Keratinocyte (primary cell): Measurements from ENCODE around the gene ABL1. TPM values are rescaled to one million over a fixed set of nuclear protein-coding genes. Genes with fewer than 3 reads are reported as not detected.
"Not testable (repeated sequence)": the region's sequence is repeated elsewhere in the genome, so short reads cannot be mapped to it uniquely, and the experiment has no call there.

Experiments used
- DNase-seq: peaks from one replicate; pipeline ENCODE4 v3.0.0-alpha.2; 2011; ENCODE audit warnings: low read depth, missing footprints, low spot score
- FAIRE-seq: peaks from 2 replicates; lab custom pipeline; 2011; peaks lifted over from hg19 to GRCh38; lab: Jason Lieb, UNC
- H2AFZ ChIP-seq: 2 replicates; pipeline ENCODE4 v1.6.0; 2012; ENCODE audit warnings: low read length, control low read depth, inconsistent platforms; ENCODE audit not compliant: control insufficient read depth
- H3K27ac ChIP-seq: 2 replicates; pipeline ENCODE4 v1.5.1; 2011; ENCODE audit warnings: low read length; ENCODE audit not compliant: control insufficient read depth, insufficient read depth
- H3K27me3 ChIP-seq: 3 replicates; pipeline ENCODE4 v1.6.0; 2011; ENCODE audit warnings: low read length; ENCODE audit not compliant: control insufficient read depth, insufficient read depth; ENCODE audit errors: extremely low read depth
- H3K36me3 ChIP-seq, 2 experiments: 2 replicates in 1 of 2; 3 replicates in 1 of 2; pipeline ENCODE4 v1.5.1; 2011; ENCODE audit warnings: low read length in 2 of 2, mild to moderate bottlenecking in 1 of 2; ENCODE audit not compliant: control insufficient read depth in 2 of 2, insufficient read depth in 2 of 2; ENCODE audit errors: extremely low read depth in 1 of 2
- H3K4me1 ChIP-seq: 3 replicates; pipeline ENCODE4 v1.5.1; 2011; ENCODE audit warnings: low read length; ENCODE audit not compliant: control insufficient read depth, insufficient read depth; ENCODE audit errors: extremely low read depth
- H3K4me2 ChIP-seq: 3 replicates; pipeline ENCODE4 v1.6.0; 2011; ENCODE audit warnings: low read depth, low read length; ENCODE audit not compliant: control insufficient read depth, insufficient read depth; ENCODE audit errors: extremely low read depth
- H3K4me3 ChIP-seq, 3 experiments: fragments of 200-600 bp in 1 of 3; sonication (generic) in 1 of 3; 2 replicates in 2 of 3; 3 replicates in 1 of 3; pipeline ENCODE4 v1.5.1; 2011 to 2016; ENCODE audit warnings: low read length in 3 of 3, mild to moderate bottlenecking in 3 of 3, control low read depth in 2 of 3, inconsistent platforms in 1 of 3, low read depth in 1 of 3, mixed read lengths in 1 of 3, mixed run types in 1 of 3, moderate library complexity in 1 of 3; ENCODE audit not compliant: control insufficient read depth in 2 of 3, insufficient read depth in 2 of 3; ENCODE audit errors: extremely low read depth in 1 of 3
- H3K79me2 ChIP-seq: 2 replicates; pipeline ENCODE4 v1.6.0; 2012; ENCODE audit warnings: low read length; ENCODE audit not compliant: control insufficient read depth, insufficient read depth
- H3K9ac ChIP-seq: 3 replicates; pipeline ENCODE4 v1.6.0; 2011; ENCODE audit warnings: low read length; ENCODE audit not compliant: control insufficient read depth, insufficient read depth; ENCODE audit errors: extremely low read depth
- H3K9me1 ChIP-seq: 3 replicates; pipeline ENCODE4 v1.6.0; 2011; ENCODE audit warnings: low read length; ENCODE audit not compliant: control insufficient read depth, insufficient read depth; ENCODE audit errors: extremely low read depth
- H3K9me3 ChIP-seq: 2 replicates; pipeline ENCODE4 v1.5.1; 2012; ENCODE audit warnings: low read depth, low read length; ENCODE audit not compliant: control insufficient read depth
- H4K20me1 ChIP-seq: 3 replicates; pipeline ENCODE4 v1.6.0; 2011; ENCODE audit warnings: low read length; ENCODE audit not compliant: control insufficient read depth, insufficient read depth; ENCODE audit errors: extremely low read depth
- CTCF ChIP-seq, 3 experiments: IDR thresholded peaks in 1 of 3; conservative IDR thresholded peaks in 1 of 3; optimal IDR thresholded peaks in 1 of 3; 2 replicates in 2 of 3; 3 replicates in 1 of 3; pipeline versions ENCODE3 to v1.5.1; 2011; ENCODE audit warnings: low read length in 3 of 3, mild to moderate bottlenecking in 3 of 3, moderate library complexity in 2 of 3, control low read depth in 1 of 3, inconsistent platforms in 1 of 3; ENCODE audit not compliant: insufficient read depth in 2 of 3; ENCODE audit errors: extremely low read depth in 1 of 3
- EZH2 ChIP-seq: IDR thresholded peaks from one replicate; pipeline ENCODE4 v1.6.1; 2012; ENCODE audit warnings: inconsistent platforms, mild to moderate bottlenecking, low read length, moderate library complexity
- dilution Hi-C: fragments of 300-500 bp; cut with MboI; formaldehyde crosslinking; loops from one replicate; pipeline ENCODE4 v1.7.0; 2020; ENCODE audit warnings: low sequenced_read_pairs; ENCODE audit not compliant: extremely low pct_ligation_motif_present
- polyA plus RNA-seq, 5 experiments: library from polyadenylated mRNA; depleted of rRNA in 3 of 5; stranded (reverse) in 3 of 5; stranded (forward) in 1 of 5; unstranded in 1 of 5; fragments of >200 nt; gene quantifications; 1 replicate in 1 of 5; 2 replicates in 3 of 5; 3 replicates in 1 of 5; pipeline versions ENCODE4 v1.2.1 to v1.2.3, GENCODE V29; 2011 to 2012; ENCODE audit warnings: missing spikeins in 2 of 5, low read depth in 1 of 5, low replicate concordance in 1 of 5

The ABL1 gene
- polyA plus RNA-seq, 1 donor (not counting 4 experiments of a cell fraction or from before 2014, with no cell fraction given), result 17.0 TPM

- FAIRE-seq, result no peak
- no peak overlapping the region for H3K27ac ChIP-seq
Observed at GRCh38 chr9:130794923-130795495, 40.0 kb upstream of the ABL1 start.

GRCh38 chr9:130803116-130803515, 31.9 kb upstream of the ABL1 start:
- DNase-seq, H3K4me1 ChIP-seq, H3K27ac ChIP-seq, dilution Hi-C loops, H3K9me1 ChIP-seq, FAIRE-seq, H3K9ac ChIP-seq, H3K27me3 ChIP-seq, H3K4me2 ChIP-seq, H3K4me3 ChIP-seq, H4K20me1 ChIP-seq, H3K36me3 ChIP-seq, H2AFZ ChIP-seq, H3K9me3 ChIP-seq, H3K79me2 ChIP-seq: not testable (repeated sequence)

More at GRCh38 chr9:130794923-130795495, 40.0 kb upstream of the ABL1 start:
- DNase-seq, result no peak
- H3K27me3 ChIP-seq, result no peaks in the 10 kb centered on the region
- dilution Hi-C loops, result no loop called here
- no peaks in the 10 kb centered on the region for H3K36me3 ChIP-seq
- no peaks in the 10 kb centered on the region for H3K4me1 ChIP-seq
- TF ChIP-seq CTCF (optimal IDR thresholded peaks at IDR 0.05 in 1 of 3, IDR thresholded peaks at IDR 0.05 in 1 of 3, conservative IDR thresholded peaks at IDR 0.05 in 1 of 3; ENCODE audit: extremely low read depth in 1 of 3, insufficient read depth in 2 of 3, low read length in 3 of 3) (no peak), EZH2 (no peak)
- H3K9me1 ChIP-seq, result no peaks in the 10 kb centered on the region
- H3K79me2 ChIP-seq, result peaks cover 10% of the 10 kb centered on the region
- no peak overlapping the region for H2AFZ ChIP-seq
- no peak overlapping the region for H3K4me3 ChIP-seq
- peaks cover 3% of the 10 kb centered on the region for H4K20me1 ChIP-seq
- H3K9me3 ChIP-seq, result peaks cover 2% of the 10 kb centered on the region
- no peak overlapping the region for H3K9ac ChIP-seq
- no peak overlapping the region for H3K4me2 ChIP-seq
